HCT116 (cell line): Measurements from ENCODE around the gene IFI30. TPM values are rescaled to one million over a fixed set of nuclear protein-coding genes. Genes with fewer than 3 reads are reported as not detected.

Experiments used
- ATAC-seq: fragments of 200-7000 bp; cut with Tn5 transposase; 2 replicates; pipeline ENCODE4 v1.9.1; 2020; ENCODE audit warnings: mild to moderate bottlenecking, moderate library complexity
- BruUV-seq: library from RNA; stranded (reverse); fragments of 400-500 nt; replicated peaks from 2 replicates; lab custom pipeline; 2021; lab: Mats Ljungman, UMichigan
- CTCF ChIA-PET: fragments of 300-600 bp; sonication (Branson Sonifier 250); formaldehyde crosslinking; loops from one replicate; lab custom pipeline; 2021; ENCODE audit warnings: antibody characterized with exemption; lab: Charles Lee
- POLR2A ChIA-PET: fragments of 300-600, 350-600 bp; sonication (Branson Sonifier 250); formaldehyde crosslinking; loops from one replicate; lab custom pipeline; 2021; ENCODE audit warnings: antibody characterized with exemption; lab: Charles Lee
- RAD21 ChIA-PET, 2 experiments: fragments of 300-600 bp; sonication (Branson Sonifier 250); formaldehyde crosslinking; loops; one replicate each; lab custom pipeline; 2023; ENCODE audit warnings: low total read pairs in 2 of 2; ENCODE audit not compliant: uncharacterized antibody in 2 of 2, unreplicated experiment in 2 of 2, low non-redundant PET in 1 of 2; lab: Charles Lee
- DNase-seq: peaks from one replicate; pipeline ENCODE4 v3.0.0-alpha.2; 2010; ENCODE audit warnings: low read depth, low spot score
- H2AFZ ChIP-seq: fragments of 200-600 bp; shearing (Covaris generic), sonication (generic); 2 replicates; pipeline ENCODE4 v1.6.1; 2017; ENCODE audit warnings: low read depth, mixed run types, mixed read lengths, antibody characterized with exemption, low read length; ENCODE audit not compliant: poor library complexity, severe bottlenecking
- H3K27ac ChIP-seq: 2 replicates; pipeline ENCODE4 v1.5.1; 2012; ENCODE audit warnings: low read depth, low read length
- H3K27me3 ChIP-seq: fragments of 200-600 bp; sonication (generic); 2 replicates; pipeline ENCODE4 v1.6.1; 2016; ENCODE audit warnings: mixed run types, low read length, mixed read lengths; ENCODE audit not compliant: insufficient read depth
- H3K36me3 ChIP-seq, 2 experiments: fragments of 200-500 bp in 1 of 2; fragments of 200-600 bp in 1 of 2; sonication (Bioruptor generic) in 1 of 2; sonication (generic) in 1 of 2; 2 replicates each; pipeline versions ENCODE4 v1.5.1 to v1.6.1; 2014 to 2016; ENCODE audit warnings: low read length in 2 of 2, inconsistent platforms in 1 of 2, mixed read lengths in 1 of 2, mixed run types in 1 of 2; ENCODE audit not compliant: insufficient read depth in 2 of 2, control insufficient read depth in 1 of 2
- H3K4me1 ChIP-seq, 2 experiments: fragments of 200-600 bp in 1 of 2; sonication (generic) in 1 of 2; 2 replicates each; pipeline versions ENCODE4 v1.5.1 to v1.6.1; 2012 to 2017; ENCODE audit warnings: low read length in 2 of 2, inconsistent platforms in 1 of 2, mild to moderate bottlenecking in 1 of 2, mixed read lengths in 1 of 2, mixed run types in 1 of 2, moderate library complexity in 1 of 2; ENCODE audit not compliant: insufficient read depth in 2 of 2, control insufficient read depth in 1 of 2
- H3K4me2 ChIP-seq: fragments of 200-600 bp; sonication (generic); 2 replicates; pipeline ENCODE4 v1.6.1; 2017; ENCODE audit warnings: mixed run types, low read length, mixed read lengths
- H3K4me3 ChIP-seq, 2 experiments: fragments of 200-600 bp in 1 of 2; sonication (generic) in 1 of 2; replicated peaks in 1 of 2; 2 replicates each; pipeline ENCODE4 v1.5.1; 2011 to 2016; ENCODE audit warnings: low read length in 2 of 2, control low read depth in 1 of 2, low read depth in 1 of 2, mild to moderate bottlenecking in 1 of 2, mixed read lengths in 1 of 2, mixed run types in 1 of 2
- H3K79me2 ChIP-seq: fragments of 200-600 bp; sonication (generic); 2 replicates; pipeline ENCODE4 v1.6.1; 2017; ENCODE audit warnings: mild to moderate bottlenecking, mixed run types, low read length, moderate library complexity, mixed read lengths; ENCODE audit not compliant: insufficient read depth
- H3K9ac ChIP-seq: fragments of 200-600 bp; sonication (generic); 2 replicates; pipeline ENCODE4 v1.6.1; 2016; ENCODE audit warnings: low read length, mixed read lengths
- H3K9me2 ChIP-seq: fragments of 200-600 bp; sonication (generic), shearing (Covaris generic); 2 replicates; pipeline ENCODE4 v1.6.1; 2017; ENCODE audit warnings: mixed run types, mild to moderate bottlenecking, moderate library complexity; ENCODE audit not compliant: insufficient read depth
- H3K9me3 ChIP-seq, 2 experiments: fragments of 200-500 bp in 1 of 2; fragments of 200-600 bp in 1 of 2; sonication (Bioruptor generic) in 1 of 2; sonication (generic) in 1 of 2; 2 replicates each; pipeline ENCODE4 v1.6.1; 2014 to 2017; ENCODE audit warnings: low read length in 2 of 2, mixed read lengths in 2 of 2, inconsistent platforms in 1 of 2, low read depth in 1 of 2, mild to moderate bottlenecking in 1 of 2, mixed run types in 1 of 2, moderate library complexity in 1 of 2; ENCODE audit not compliant: control insufficient read depth in 1 of 2, insufficient read depth in 1 of 2
- H4K20me1 ChIP-seq: fragments of 200-600 bp; sonication (generic), shearing (Covaris generic); 2 replicates; pipeline ENCODE4 v1.6.1; 2017; ENCODE audit warnings: mixed run types, mild to moderate bottlenecking, moderate library complexity; ENCODE audit not compliant: insufficient read depth
- POLR2A ChIP-seq: IDR thresholded peaks from 2 replicates; pipeline ENCODE4 v1.7.0; 2011; ENCODE audit warnings: borderline replicate concordance; ENCODE audit not compliant: insufficient read depth, insufficient read length; ENCODE audit errors: extremely low read depth
- SIN3A ChIP-seq: IDR thresholded peaks from 2 replicates; pipeline ENCODE4 v1.6.1; 2012; ENCODE audit warnings: low read depth
- YY1 ChIP-seq: IDR thresholded peaks from 2 replicates; pipeline ENCODE4 v1.6.1; 2011; ENCODE audit warnings: low read length, low read depth, moderate library complexity, mild to moderate bottlenecking; ENCODE audit not compliant: insufficient replicate concordance; ENCODE audit errors: extremely low read depth
- intact Hi-C: fragments of 100-400 bp; cut with micrococcal nuclease; formaldehyde crosslinking; loops from 2 replicates; pipeline ENCODE4 v1.10.0; 2022
- total RNA-seq: library from RNA; stranded (reverse); gene quantifications from one replicate; pipeline ENCODE4 v1.2.1, GENCODE V29; 2021; ENCODE audit not compliant: unreplicated experiment
- TF ChIP-seq, protein P1 (sequence below): IDR thresholded peaks from 2 replicates; pipeline ENCODE4 v1.6.1; 2012

IFI30 gene
- total RNA-seq, 1 experiment from 2014 or later, result 64.6 TPM

DNA sequence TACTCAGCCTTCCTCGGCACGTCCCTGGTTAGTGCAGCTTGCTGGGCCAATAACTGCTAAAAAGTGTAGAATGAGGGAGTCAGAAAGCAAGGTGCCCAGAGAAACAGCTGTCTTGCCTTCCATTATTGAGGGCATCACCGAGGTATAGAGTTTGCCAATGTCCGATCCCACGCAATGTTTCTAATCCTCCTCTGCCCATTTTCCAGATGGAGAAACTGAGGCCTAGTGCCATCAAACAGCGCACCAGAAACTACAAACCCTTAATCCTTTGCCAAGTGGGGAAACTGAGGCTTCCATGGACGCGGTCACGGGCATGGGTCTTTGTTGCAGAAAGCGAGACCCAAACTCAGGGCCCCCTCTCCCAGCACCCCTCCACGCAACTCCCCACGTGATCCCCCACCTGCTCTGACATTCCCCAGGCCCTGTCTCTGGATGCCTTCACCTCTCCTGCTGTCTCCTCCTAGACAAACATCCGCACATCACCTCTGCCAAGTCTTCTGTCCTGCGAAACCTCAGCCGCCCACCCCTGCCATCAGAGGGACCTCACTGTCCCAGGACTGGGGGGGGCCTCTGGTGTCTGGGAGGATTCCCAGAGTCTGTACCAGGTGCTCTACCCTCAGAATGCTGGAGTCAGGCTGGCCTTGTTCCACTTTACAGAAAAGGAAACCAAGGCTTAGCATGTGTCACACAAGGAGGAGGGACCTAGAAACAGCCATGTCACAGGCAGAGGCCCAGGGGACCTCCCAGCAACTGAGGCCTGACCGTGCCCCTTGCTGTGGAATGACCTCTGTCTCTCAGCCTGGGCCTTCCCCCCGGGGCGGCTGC, 53.6 kb downstream of the IFI30 start:
- no peak overlapping the region for H3K4me3 ChIP-seq
- TF ChIP-seq SIN3A, result no peak
- TF ChIP-seq, protein P1, sequence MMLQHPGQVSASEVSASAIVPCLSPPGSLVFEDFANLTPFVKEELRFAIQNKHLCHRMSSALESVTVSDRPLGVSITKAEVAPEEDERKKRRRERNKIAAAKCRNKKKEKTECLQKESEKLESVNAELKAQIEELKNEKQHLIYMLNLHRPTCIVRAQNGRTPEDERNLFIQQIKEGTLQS, result no peak
- no peak for TF ChIP-seq POLR2A
- no peak for TF ChIP-seq YY1
- TF ChIP-seq, all 23 proteins: peak for 0
- no peak for DNase-seq
- Histone ChIP-seq H4K20me1 (no peaks in the 10 kb centered on the region), H3K9ac (no peak overlapping the region), H3K9me3 (no peaks in the 10 kb centered on the region), H3K9me2 (no peaks in the 10 kb centered on the region), H3K79me2 (no peaks in the 10 kb centered on the region), H3K36me3 (no peaks in the 10 kb centered on the region), H3K4me2 (no peak overlapping the region), H3K27ac (no peak overlapping the region), H3K27me3 (no peaks in the 10 kb centered on the region), H3K4me1 (peaks cover 15 to 34% of the 10 kb centered on the region in 2 experiments), H2AFZ (no peak overlapping the region)
- RAD21 ChIA-PET, result no interaction called here
- CTCF ChIA-PET, result no interaction called here
- no peak for ATAC-seq
- BruUV-seq, result no TSS peak
- intact Hi-C loops, result no loop called here
- POLR2A ChIA-PET, result no interaction called here

Other genes starting within 250 kb of the IFI30 start
- gene CCDC124, start 240.8 kb upstream of the IFI30 start, total RNA-seq, result 177 TPM
- 0.61 TPM for gene KCNN1, start 206.7 kb upstream of the IFI30 start, total RNA-seq
- 36.5 TPM for gene ARRDC2, start 165.6 kb upstream of the IFI30 start, total RNA-seq
- gene IL12RB1, start 86.9 kb upstream of the IFI30 start, total RNA-seq, result not detected
- gene MAST3, start 76.0 kb upstream of the IFI30 start, total RNA-seq, result 14.2 TPM
- gene PIK3R2, start 20.6 kb upstream of the IFI30 start, total RNA-seq, result 53.4 TPM
- 18.7 TPM for gene MPV17L2, start 19.4 kb downstream of the IFI30 start, total RNA-seq
- gene RAB3A, start 30.2 kb downstream of the IFI30 start, total RNA-seq, result 10.6 TPM
- gene PDE4C, start 52.6 kb downstream of the IFI30 start, total RNA-seq, result 1.5 TPM
- gene IQCN, start 100.6 kb downstream of the IFI30 start, total RNA-seq, result 4.8 TPM
- 221 TPM for gene JUND, start 107.8 kb downstream of the IFI30 start, total RNA-seq
- gene LSM4, start 149.3 kb downstream of the IFI30 start, total RNA-seq, result 400 TPM
- gene PGPEP1, start 166.8 kb downstream of the IFI30 start, total RNA-seq, result 30.9 TPM
- 425 TPM for gene GDF15, start 212.3 kb downstream of the IFI30 start, total RNA-seq
- 0.12 TPM for gene LRRC25, start 223.8 kb downstream of the IFI30 start, total RNA-seq
- 164 TPM for gene SSBP4, start 245.6 kb downstream of the IFI30 start, total RNA-seq